ENCODE data around the gene MATN3.

- TF ChIP-seq CTCF (conservative IDR thresholded peaks at IDR 0.05): no peak
- TF ChIP-seq ZFX (IDR thresholded peaks at IDR 0.05): no peak
Observed at GRCh38 chr2:20030224-20030623, 17.8 kb upstream of the MATN3 start.
